ENCODE results near the gene CNTN4.

DNA sequence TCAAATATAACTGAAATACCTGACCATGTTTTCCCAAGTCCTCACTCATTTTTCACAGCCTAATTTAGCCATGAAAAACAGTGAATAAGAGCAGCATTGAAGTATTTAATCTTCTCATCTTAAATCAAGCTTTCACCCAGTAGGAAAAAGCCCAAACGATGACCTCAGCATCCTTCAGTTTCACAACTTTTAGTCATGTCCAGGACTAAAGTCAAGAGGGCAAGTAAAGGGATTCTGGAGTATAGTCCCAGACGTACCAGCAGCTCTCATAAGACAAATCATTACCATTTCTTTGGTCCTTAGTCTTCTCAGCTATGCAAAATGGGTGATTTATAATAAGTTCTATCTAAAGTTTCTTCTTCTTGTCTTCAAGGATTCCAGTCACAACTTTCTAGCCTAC, 774.2 kb downstream of the CNTN4 start:
- no peak for TF ChIP-seq NFRKB (IDR thresholded peaks at IDR 0.05)
- no peak for TF ChIP-seq HDGF (IDR thresholded peaks at IDR 0.05; ENCODE audit: borderline replicate concordance)
- TF ChIP-seq ELF4 (IDR thresholded peaks at IDR 0.05): no peak
- TF ChIP-seq L3MBTL2 (conservative IDR thresholded peaks at IDR 0.05): no peak
- no peak for TF ChIP-seq TARDBP (IDR thresholded peaks at IDR 0.05)
- TF ChIP-seq ARNT (IDR thresholded peaks at IDR 0.05): no peak
- TF ChIP-seq BHLHE40 (IDR thresholded peaks at IDR 0.05; ENCODE audit: borderline replicate concordance): no peak
- TF ChIP-seq FOXK2 (IDR thresholded peaks at IDR 0.05): no peak
- no peak for TF ChIP-seq ZNF384 (IDR thresholded peaks at IDR 0.05)
- no peak for TF ChIP-seq FOXM1 (IDR thresholded peaks at IDR 0.05; ENCODE audit: borderline replicate concordance)
- TF ChIP-seq, protein P1, sequence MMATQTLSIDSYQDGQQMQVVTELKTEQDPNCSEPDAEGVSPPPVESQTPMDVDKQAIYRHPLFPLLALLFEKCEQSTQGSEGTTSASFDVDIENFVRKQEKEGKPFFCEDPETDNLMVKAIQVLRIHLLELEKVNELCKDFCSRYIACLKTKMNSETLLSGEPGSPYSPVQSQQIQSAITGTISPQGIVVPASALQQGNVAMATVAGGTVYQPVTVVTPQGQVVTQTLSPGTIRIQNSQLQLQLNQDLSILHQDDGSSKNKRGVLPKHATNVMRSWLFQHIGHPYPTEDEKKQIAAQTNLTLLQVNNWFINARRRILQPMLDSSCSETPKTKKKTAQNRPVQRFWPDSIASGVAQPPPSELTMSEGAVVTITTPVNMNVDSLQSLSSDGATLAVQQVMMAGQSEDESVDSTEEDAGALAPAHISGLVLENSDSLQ (IDR thresholded peaks at IDR 0.05): no peak
- no peak for TF ChIP-seq LEF1 (IDR thresholded peaks at IDR 0.05; ENCODE audit: borderline replicate concordance)

Measured in HEK293T (cell line).